SK-N-SH (cell line): ENCODE results near the gene LFNG. TPM values are rescaled to one million over a fixed set of nuclear protein-coding genes. Genes with fewer than 3 reads are reported as not detected.

Source experiments
- CTCF ChIA-PET: fragments of 300-600, 350-600 bp; formaldehyde crosslinking; extraction: SDS; loops from one replicate; lab custom pipeline; 2021; lab: Yijun Ruan, JAX
- POLR2A ChIA-PET: fragments of 350-600 bp; sonication (Branson Sonifier 250); formaldehyde crosslinking; extraction: SDS; loops from one replicate; lab custom pipeline; 2020; ENCODE audit warnings: antibody characterized with exemption, inconsistent platforms; lab: Yijun Ruan, JAX
- DNase-seq: peaks from one replicate; pipeline ENCODE4 v3.0.0; 2012
- H2AFZ ChIP-seq: fragments of 200-600 bp; sonication (generic); 2 replicates; pipeline ENCODE4 v1.8.1; 2016; ENCODE audit warnings: antibody characterized with exemption, mild to moderate bottlenecking, low read depth
- H3F3A ChIP-seq: fragments of 200-600 bp; sonication (generic); replicated peaks from 2 replicates; pipeline ENCODE3; 2016; ENCODE audit warnings: antibody characterized with exemption, mild to moderate bottlenecking; ENCODE audit not compliant: insufficient read depth
- H3K27ac ChIP-seq, 2 experiments: fragments of 200-500 bp in 1 of 2; fragments of 200-600 bp in 1 of 2; sonication (Bioruptor generic) in 1 of 2; sonication (generic), shearing (Covaris generic) in 1 of 2; 2 replicates each; pipeline versions ENCODE4 v1.5.1 to v1.6.1; 2014 to 2016; ENCODE audit warnings: low read depth in 2 of 2, inconsistent platforms in 1 of 2, low read length in 1 of 2, mild to moderate bottlenecking in 1 of 2, mixed read lengths in 1 of 2
- H3K27me3 ChIP-seq: fragments of 200-600 bp; sonication (generic), shearing (Covaris generic); 2 replicates; pipeline ENCODE4 v1.6.1; 2016; ENCODE audit warnings: mixed run types; ENCODE audit not compliant: insufficient read depth
- H3K36me3 ChIP-seq, 2 experiments: fragments of 200-500 bp in 1 of 2; fragments of 200-600 bp in 1 of 2; sonication (Bioruptor generic) in 1 of 2; sonication (generic) in 1 of 2; replicated peaks in 1 of 2; 2 replicates each; pipeline versions ENCODE3 to v1.5.1; 2014 to 2016; ENCODE audit warnings: low read length in 1 of 2, mild to moderate bottlenecking in 1 of 2; ENCODE audit not compliant: insufficient read depth in 2 of 2, control insufficient read depth in 1 of 2
- H3K4me1 ChIP-seq, 2 experiments: fragments of 200-500 bp in 1 of 2; fragments of 200-600 bp in 1 of 2; sonication (Bioruptor generic) in 1 of 2; sonication (generic), shearing (Covaris generic) in 1 of 2; 2 replicates each; pipeline versions ENCODE4 v1.5.1 to v1.6.1; 2014 to 2016; ENCODE audit warnings: low read depth in 1 of 2, low read length in 1 of 2, mixed run types in 1 of 2; ENCODE audit not compliant: insufficient read depth in 2 of 2, control insufficient read depth in 1 of 2
- H3K4me2 ChIP-seq: fragments of 200-600 bp; sonication (generic), shearing (Covaris generic); 2 replicates; pipeline ENCODE4 v1.6.1; 2017; ENCODE audit warnings: mixed run types
- H3K4me3 ChIP-seq, 2 experiments: fragments of 200-500 bp in 1 of 2; fragments of 200-600 bp in 1 of 2; sonication (Bioruptor generic) in 1 of 2; sonication (generic), shearing (Covaris generic) in 1 of 2; 2 replicates each; pipeline versions ENCODE4 v1.5.1 to v1.8.1; 2014 to 2016; ENCODE audit warnings: low read depth in 2 of 2, inconsistent platforms in 1 of 2, low read length in 1 of 2, mild to moderate bottlenecking in 1 of 2, mixed read lengths in 1 of 2, moderate library complexity in 1 of 2
- H3K79me2 ChIP-seq: fragments of 200-600 bp; sonication (generic); 2 replicates; pipeline ENCODE4 v1.8.1; 2017; ENCODE audit warnings: mild to moderate bottlenecking; ENCODE audit not compliant: insufficient read depth
- H3K9ac ChIP-seq: fragments of 200-600 bp; sonication (generic); 2 replicates; pipeline ENCODE4 v1.6.1; 2017; ENCODE audit warnings: mixed run types
- H3K9me2 ChIP-seq: fragments of 200-600 bp; sonication (generic); 2 replicates; pipeline ENCODE4 v1.6.1; 2017; ENCODE audit warnings: mixed run types
- H3K9me3 ChIP-seq: fragments of 200-600 bp; sonication (generic); 2 replicates; pipeline ENCODE4 v1.6.1; 2017; ENCODE audit warnings: mixed run types, mild to moderate bottlenecking, moderate library complexity
- H4K20me1 ChIP-seq: fragments of 200-600 bp; sonication (generic); 2 replicates; pipeline ENCODE4 v1.6.1; 2017; ENCODE audit warnings: mild to moderate bottlenecking, mixed run types; ENCODE audit not compliant: insufficient read depth
- CHD2 ChIP-seq: fragments of 150-350 bp; IDR thresholded peaks from 2 replicates; pipeline ENCODE4 v1.6.1; 2018; ENCODE audit warnings: low read length; ENCODE audit not compliant: partially characterized antibody
- EP300 ChIP-seq, 2 experiments: IDR thresholded peaks; 2 replicates each; pipeline versions ENCODE4 v1.4.0 to v1.6.1; 2012; ENCODE audit warnings: borderline replicate concordance in 1 of 2, low read depth in 1 of 2, low read length in 1 of 2
- FOSL2 ChIP-seq: IDR thresholded peaks from 2 replicates; pipeline ENCODE4 v1.4.0; 2012; ENCODE audit warnings: low read depth, mild to moderate bottlenecking, moderate library complexity, borderline replicate concordance
- FOXJ3 ChIP-seq: sonication (generic); formaldehyde crosslinking; IDR thresholded peaks from 2 replicates; pipeline ENCODE4 v1.5.1; 2020; ENCODE audit warnings: mild to moderate bottlenecking, missing genetic modification reagents
- GABPA ChIP-seq: IDR thresholded peaks from 2 replicates; pipeline ENCODE4 v1.4.0; 2012; ENCODE audit warnings: low read depth, mild to moderate bottlenecking
- MEF2A ChIP-seq: IDR thresholded peaks from 2 replicates; pipeline ENCODE4 v1.4.0; 2012; ENCODE audit warnings: low read depth, borderline replicate concordance
- MXI1 ChIP-seq: IDR thresholded peaks from 2 replicates; pipeline ENCODE4 v1.6.1; 2012; ENCODE audit warnings: mild to moderate bottlenecking, low read depth, low read length, improper control_type of control experiment
- NRF1 ChIP-seq: IDR thresholded peaks from 2 replicates; pipeline ENCODE4 v1.6.1; 2012; ENCODE audit warnings: low read depth, mild to moderate bottlenecking, low read length
- POLR2AphosphoS5 ChIP-seq: IDR thresholded peaks from 2 replicates; pipeline ENCODE4 v1.6.1; 2012; ENCODE audit warnings: low read depth, low read length
- RFX5 ChIP-seq: IDR thresholded peaks from 2 replicates; pipeline ENCODE4 v1.6.1; 2012; ENCODE audit warnings: mild to moderate bottlenecking, improper control_type of control experiment, low read length
- SIN3A ChIP-seq: IDR thresholded peaks from 2 replicates; pipeline ENCODE4 v1.6.1; 2012; ENCODE audit warnings: low read depth, mild to moderate bottlenecking, low read length, moderate library complexity, borderline replicate concordance
- SMC3 ChIP-seq: IDR thresholded peaks from 2 replicates; pipeline ENCODE4 v1.6.1; 2012; ENCODE audit warnings: low read depth, low read length, improper control_type of control experiment
- TAF1 ChIP-seq: IDR thresholded peaks from 2 replicates; pipeline ENCODE4 v1.6.1; 2012; ENCODE audit warnings: low read depth, mild to moderate bottlenecking, low read length, moderate library complexity, borderline replicate concordance
- TCF12 ChIP-seq: IDR thresholded peaks from 2 replicates; pipeline ENCODE4 v1.4.0; 2012
- TEAD4 ChIP-seq: IDR thresholded peaks from 2 replicates; pipeline ENCODE4 v1.4.0; 2012; ENCODE audit warnings: mild to moderate bottlenecking, borderline replicate concordance; ENCODE audit not compliant: insufficient read depth
- WGBS: methylation state at CpG from one replicate; pipeline ENCODE4 v1.1.6; 2017; ENCODE audit warnings: low lambda C conversion rate; 5-methylcytosine and 5-hydroxymethylcytosine counted together
- polyA plus RNA-seq, 3 experiments: library from polyadenylated mRNA; depleted of rRNA; stranded (reverse); fragments of >200 nt; gene quantifications; 2 replicates each; pipeline ENCODE4 v1.2.3, GENCODE V29; 2012
- TF ChIP-seq, protein P1 (sequence below): IDR thresholded peaks from 2 replicates; pipeline ENCODE4 v1.4.0; 2012; ENCODE audit warnings: low read depth, borderline replicate concordance
- TF ChIP-seq, protein P2 (sequence below): fragments of 200-600 bp; sonication (generic); IDR thresholded peaks from 2 replicates; pipeline ENCODE4 v1.6.1; 2017; ENCODE audit warnings: antibody characterized with exemption, mild to moderate bottlenecking, moderate library complexity
- TF ChIP-seq, protein P3 (sequence below): fragments of 150-350 bp; IDR thresholded peaks from 2 replicates; pipeline ENCODE4 v1.6.1; 2016; ENCODE audit warnings: mild to moderate bottlenecking, low read depth, low read length
- TF ChIP-seq, protein P4 (sequence below): IDR thresholded peaks from 2 replicates; pipeline ENCODE4 v1.4.0; 2012; ENCODE audit warnings: low read depth

The LFNG gene
- polyA plus RNA-seq, 1 of the 3 experiments (the other 2 are of a cell fraction) = 9.4 TPM

DNA sequence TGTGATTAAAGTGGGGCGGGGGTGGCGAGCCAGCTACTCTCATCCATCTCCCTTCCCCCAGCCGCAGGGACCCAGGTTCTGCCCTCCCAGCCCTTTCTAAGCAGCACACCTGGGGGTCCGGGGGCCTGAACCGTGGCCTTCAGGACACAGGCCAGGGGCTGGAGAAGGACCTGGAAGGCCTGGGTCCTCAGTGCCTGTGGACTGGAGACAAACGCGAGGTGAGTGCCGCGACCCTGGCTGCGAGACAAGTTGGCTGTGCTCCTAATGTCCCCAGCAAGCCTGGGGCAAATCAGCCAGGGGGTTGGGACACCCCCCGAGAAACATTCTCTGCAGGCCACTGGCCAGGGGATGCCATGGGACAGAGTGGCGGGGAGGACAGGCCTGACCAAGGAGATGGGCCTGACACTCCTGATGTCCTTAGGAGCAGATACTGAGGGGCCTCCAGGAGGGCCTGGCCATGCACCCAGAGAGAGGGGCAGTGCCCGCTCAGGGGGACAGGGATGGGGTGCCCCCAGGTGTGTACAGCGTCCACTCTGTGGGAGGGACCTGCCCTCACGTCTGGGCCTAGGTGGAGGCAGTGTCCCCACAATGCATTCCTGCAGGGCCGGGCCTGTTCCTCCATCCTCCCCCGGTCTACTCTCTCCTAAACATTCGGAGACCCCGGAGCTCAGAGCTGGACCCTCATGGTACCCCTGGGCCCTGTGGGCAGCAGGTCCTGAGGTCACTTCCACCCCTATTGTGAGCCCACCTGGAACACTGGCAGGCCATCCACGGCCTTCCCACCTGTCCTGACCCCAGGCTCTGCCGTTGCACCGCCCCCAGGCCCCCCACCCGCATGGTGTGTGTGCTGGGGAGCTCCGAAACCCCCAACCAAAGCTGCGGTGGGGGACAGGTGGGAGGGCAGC lies 22.7 kb downstream of the LFNG start:
- H3K4me3 ChIP-seq = no peak overlapping the region
- DNase-seq = peak; percentile 35
- H3K9ac ChIP-seq = no peak overlapping the region
- H3K9me3 ChIP-seq = no peaks in the 10 kb centered on the region
- H3K27ac ChIP-seq = no peak overlapping the region
- 93% methylated on average over 25 of the region's 25 CpGs for WGBS
- H4K20me1 ChIP-seq = no peaks in the 10 kb centered on the region
- no peaks in the 10 kb centered on the region for H3K4me1 ChIP-seq
- no peaks in the 10 kb centered on the region for H3K79me2 ChIP-seq
- CTCF ChIA-PET = interaction anchor here (0.6 to 0.8 kb wide), 2 partner anchors 34 to 66 kb away, joined by 3 read pairs; no protein-coding TSS in a partner anchor
- H3F3A ChIP-seq = peaks cover 3% of the 10 kb centered on the region
- no peaks in the 10 kb centered on the region for H3K27me3 ChIP-seq
- no peak for TF ChIP-seq GABPA
- TF ChIP-seq EP300 (IDR thresholded peaks at IDR 0.05; ENCODE audit: borderline replicate concordance in 1 of 2, low read depth in 1 of 2, low read length in 1 of 2) = no peak
- no peak for TF ChIP-seq SIN3A
- TF ChIP-seq POLR2AphosphoS5 = no peak
- TF ChIP-seq MXI1 = no peak
- TF ChIP-seq, protein P1, sequence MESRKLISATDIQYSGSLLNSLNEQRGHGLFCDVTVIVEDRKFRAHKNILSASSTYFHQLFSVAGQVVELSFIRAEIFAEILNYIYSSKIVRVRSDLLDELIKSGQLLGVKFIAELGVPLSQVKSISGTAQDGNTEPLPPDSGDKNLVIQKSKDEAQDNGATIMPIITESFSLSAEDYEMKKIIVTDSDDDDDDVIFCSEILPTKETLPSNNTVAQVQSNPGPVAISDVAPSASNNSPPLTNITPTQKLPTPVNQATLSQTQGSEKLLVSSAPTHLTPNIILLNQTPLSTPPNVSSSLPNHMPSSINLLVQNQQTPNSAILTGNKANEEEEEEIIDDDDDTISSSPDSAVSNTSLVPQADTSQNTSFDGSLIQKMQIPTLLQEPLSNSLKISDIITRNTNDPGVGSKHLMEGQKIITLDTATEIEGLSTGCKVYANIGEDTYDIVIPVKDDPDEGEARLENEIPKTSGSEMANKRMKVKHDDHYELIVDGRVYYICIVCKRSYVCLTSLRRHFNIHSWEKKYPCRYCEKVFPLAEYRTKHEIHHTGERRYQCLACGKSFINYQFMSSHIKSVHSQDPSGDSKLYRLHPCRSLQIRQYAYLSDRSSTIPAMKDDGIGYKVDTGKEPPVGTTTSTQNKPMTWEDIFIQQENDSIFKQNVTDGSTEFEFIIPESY = no peak
- TF ChIP-seq RFX5 = no peak
- TF ChIP-seq SMC3 = no peak
- no peak for TF ChIP-seq TCF12
- no peak for TF ChIP-seq MEF2A
- TF ChIP-seq FOSL2 = no peak
- TF ChIP-seq TAF1 = no peak
- TF ChIP-seq, protein P2, sequence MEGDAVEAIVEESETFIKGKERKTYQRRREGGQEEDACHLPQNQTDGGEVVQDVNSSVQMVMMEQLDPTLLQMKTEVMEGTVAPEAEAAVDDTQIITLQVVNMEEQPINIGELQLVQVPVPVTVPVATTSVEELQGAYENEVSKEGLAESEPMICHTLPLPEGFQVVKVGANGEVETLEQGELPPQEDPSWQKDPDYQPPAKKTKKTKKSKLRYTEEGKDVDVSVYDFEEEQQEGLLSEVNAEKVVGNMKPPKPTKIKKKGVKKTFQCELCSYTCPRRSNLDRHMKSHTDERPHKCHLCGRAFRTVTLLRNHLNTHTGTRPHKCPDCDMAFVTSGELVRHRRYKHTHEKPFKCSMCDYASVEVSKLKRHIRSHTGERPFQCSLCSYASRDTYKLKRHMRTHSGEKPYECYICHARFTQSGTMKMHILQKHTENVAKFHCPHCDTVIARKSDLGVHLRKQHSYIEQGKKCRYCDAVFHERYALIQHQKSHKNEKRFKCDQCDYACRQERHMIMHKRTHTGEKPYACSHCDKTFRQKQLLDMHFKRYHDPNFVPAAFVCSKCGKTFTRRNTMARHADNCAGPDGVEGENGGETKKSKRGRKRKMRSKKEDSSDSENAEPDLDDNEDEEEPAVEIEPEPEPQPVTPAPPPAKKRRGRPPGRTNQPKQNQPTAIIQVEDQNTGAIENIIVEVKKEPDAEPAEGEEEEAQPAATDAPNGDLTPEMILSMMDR = no peak
- TF ChIP-seq NRF1 = no peak
- TF ChIP-seq, protein P3, sequence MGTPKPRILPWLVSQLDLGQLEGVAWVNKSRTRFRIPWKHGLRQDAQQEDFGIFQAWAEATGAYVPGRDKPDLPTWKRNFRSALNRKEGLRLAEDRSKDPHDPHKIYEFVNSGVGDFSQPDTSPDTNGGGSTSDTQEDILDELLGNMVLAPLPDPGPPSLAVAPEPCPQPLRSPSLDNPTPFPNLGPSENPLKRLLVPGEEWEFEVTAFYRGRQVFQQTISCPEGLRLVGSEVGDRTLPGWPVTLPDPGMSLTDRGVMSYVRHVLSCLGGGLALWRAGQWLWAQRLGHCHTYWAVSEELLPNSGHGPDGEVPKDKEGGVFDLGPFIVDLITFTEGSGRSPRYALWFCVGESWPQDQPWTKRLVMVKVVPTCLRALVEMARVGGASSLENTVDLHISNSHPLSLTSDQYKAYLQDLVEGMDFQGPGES = no peak
- no peak for TF ChIP-seq FOXJ3 (CRISPR knock-in tag)
- TF ChIP-seq TEAD4 = no peak
- TF ChIP-seq CHD2 = no peak
- TF ChIP-seq, protein P4, sequence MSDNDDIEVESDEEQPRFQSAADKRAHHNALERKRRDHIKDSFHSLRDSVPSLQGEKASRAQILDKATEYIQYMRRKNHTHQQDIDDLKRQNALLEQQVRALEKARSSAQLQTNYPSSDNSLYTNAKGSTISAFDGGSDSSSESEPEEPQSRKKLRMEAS = no peak
- peaks cover 35 to 66% of the 10 kb centered on the region in 2 experiments for H3K36me3 ChIP-seq
- H3K4me2 ChIP-seq = no peak overlapping the region
- no peaks in the 10 kb centered on the region for H3K9me2 ChIP-seq
- H2AFZ ChIP-seq = no peak overlapping the region
- POLR2A ChIA-PET = interaction anchor here (0.6 kb wide), 1 partner anchor 102 kb away, joined by 3 read pairs; no protein-coding TSS in a partner anchor
